Suprapubic skin (tissue), 4 donors: ENCODE measurements around the gene NINL. TPM values are rescaled to one million over a fixed set of nuclear protein-coding genes. Genes with fewer than 3 reads are reported as not detected.

Experiments used
- DNase-seq, 2 donors: peaks; one replicate each; pipeline ENCODE4 v3.0.0-alpha.2; 2019; ENCODE audit warnings: low spot score in 2 of 2
- H3K27ac ChIP-seq: fragments of 200-600 bp; sonication (generic); one replicate; pipeline ENCODE4 v1.5.1; 2019
- H3K27me3 ChIP-seq: fragments of 200-600 bp; sonication (generic); one replicate; pipeline ENCODE4 v1.5.1; 2019
- H3K36me3 ChIP-seq: fragments of 200-600 bp; sonication (generic); one replicate; pipeline ENCODE4 v1.5.1; 2019
- H3K4me1 ChIP-seq: fragments of 200-600 bp; sonication (generic); one replicate; pipeline ENCODE4 v1.5.1; 2019
- H3K4me3 ChIP-seq: fragments of 200-600 bp; sonication (generic); one replicate; pipeline ENCODE4 v1.5.1; 2019; ENCODE audit warnings: mild to moderate bottlenecking
- H3K9me3 ChIP-seq: fragments of 200-600 bp; sonication (generic); one replicate; pipeline ENCODE4 v1.5.1; 2019
- CTCF ChIP-seq, 2 donors: fragments of 200-600 bp in 1 of 2; fragments of 450-650 bp in 1 of 2; sonication (generic) in 1 of 2; IDR thresholded peaks; one replicate each; pipeline ENCODE4 v1.5.1; 2016 to 2019; ENCODE audit warnings: antibody characterized with exemption in 2 of 2, mild to moderate bottlenecking in 1 of 2, moderate library complexity in 1 of 2
- EP300 ChIP-seq: sonication (generic); formaldehyde crosslinking; IDR thresholded peaks from one replicate; pipeline ENCODE4 v1.6.1; 2017; ENCODE audit warnings: antibody characterized with exemption
- POLR2A ChIP-seq, 2 donors: fragments of 450-650 bp; IDR thresholded peaks; one replicate each; pipeline ENCODE4 v1.6.1; 2017; ENCODE audit warnings: antibody characterized with exemption in 2 of 2, mild to moderate bottlenecking in 2 of 2, moderate library complexity in 2 of 2
- POLR2AphosphoS5 ChIP-seq, 3 donors: sonication (generic); formaldehyde crosslinking; IDR thresholded peaks; one replicate each; pipeline ENCODE4 v1.6.1; 2017; ENCODE audit warnings: antibody characterized with exemption in 3 of 3
- WGBS: methylation state at CpG from one replicate; pipeline ENCODE4 v1.1.5; 2018; 5-methylcytosine and 5-hydroxymethylcytosine counted together
- total RNA-seq, 4 donors: library from RNA; depleted of rRNA; stranded (reverse); fragments of >200 nt; gene quantifications; one replicate each; pipeline ENCODE4 v1.1.0, GENCODE V29; 2016

NINL gene
- total RNA-seq, 4 donors from 2014 or later: 2.0 to 6.9 (median 2.6) TPM

- Histone ChIP-seq H3K27ac (peak overlapping the region; percentile 91), H3K4me1 (peaks cover 24% of the 10 kb centered on the region), H3K36me3 (no peaks in the 10 kb centered on the region), H3K4me3 (peak overlapping the region; percentile 82), H3K9me3 (no peaks in the 10 kb centered on the region), H3K27me3 (no peaks in the 10 kb centered on the region)
- no peak for DNase-seq
- TF ChIP-seq POLR2AphosphoS5 (IDR thresholded peaks at IDR 0.05) (no peak), POLR2A (IDR thresholded peaks at IDR 0.05) (no peak), EP300 (no peak), CTCF (IDR thresholded peaks at IDR 0.05) (no peak)
- 38% methylated on average over 17 of the region's 17 CpGs for WGBS
Observed at GRCh38 chr20:25624500-25624939, 39.2 kb upstream of the NINL start.

GRCh38 chr20:25623736-25624499 lies 38.6 kb upstream of the NINL start, which contains the start of gene NANP:
Gene NANP, minus strand, starts transcription at chr20:25624014. Its CDS starts 66 bp downstream, at chr20:25623948.
- WGBS: 0% methylated on average over 28 of the region's 81 CpGs
- H3K4me1 ChIP-seq: peaks cover 25% of the 10 kb centered on the region

GRCh38 chr20:25623225-25623735 lies 37.9 kb upstream of the NINL start:
- no peaks in the 10 kb centered on the region for H3K27me3 ChIP-seq
- H3K9me3 ChIP-seq: no peaks in the 10 kb centered on the region
- H3K36me3 ChIP-seq: no peaks in the 10 kb centered on the region
- peak overlapping the region; percentile 91 for H3K27ac ChIP-seq
- TF ChIP-seq POLR2A (IDR thresholded peaks at IDR 0.05) (no peak), POLR2AphosphoS5 (IDR thresholded peaks at IDR 0.05) (no peak), EP300 (no peak), CTCF (IDR thresholded peaks at IDR 0.05) (no peak)
- peak overlapping the region; percentile 82 for H3K4me3 ChIP-seq
- H3K4me1 ChIP-seq: peaks cover 25% of the 10 kb centered on the region
- peak; percentile 69 to 78 for DNase-seq
- WGBS: 0% methylated on average over 6 of the region's 45 CpGs

More at GRCh38 chr20:25623736-25624499, 38.6 kb upstream of the NINL start, which contains the start of gene NANP:
- TF ChIP-seq POLR2A (IDR thresholded peaks at IDR 0.05) (peak in 1 of 2 donors; percentile 44), POLR2AphosphoS5 (IDR thresholded peaks at IDR 0.05) (no peak)
- no peaks in the 10 kb centered on the region for H3K36me3 ChIP-seq
- DNase-seq: peak; percentile 96 to 97
- H3K9me3 ChIP-seq: no peaks in the 10 kb centered on the region
- no peaks in the 10 kb centered on the region for H3K27me3 ChIP-seq
- peak within 1 kb of the TSS; percentile 82 for H3K4me3 ChIP-seq
- H3K27ac ChIP-seq: peak within 1 kb of the TSS; percentile 91

GRCh38 chr20:25622450-25623224 lies 37.3 kb upstream of the NINL start:
- Histone ChIP-seq H3K4me1 (peaks cover 25% of the 10 kb centered on the region), H3K9me3 (no peaks in the 10 kb centered on the region), H3K36me3 (no peaks in the 10 kb centered on the region), H3K4me3 (peak overlapping the region; percentile 82), H3K27me3 (no peaks in the 10 kb centered on the region), H3K27ac (peak overlapping the region; percentile 91)
- WGBS: 28% methylated on average over 16 of the region's 17 CpGs
- no peak for DNase-seq
- TF ChIP-seq EP300: no peak
- no peak for TF ChIP-seq CTCF (IDR thresholded peaks at IDR 0.05)
- TF ChIP-seq POLR2AphosphoS5 (IDR thresholded peaks at IDR 0.05): no peak
- no peak for TF ChIP-seq POLR2A (IDR thresholded peaks at IDR 0.05)

- DNase-seq: no peak
- Histone ChIP-seq H3K4me3 (no peak overlapping the region), H3K36me3 (no peaks in the 10 kb centered on the region), H3K4me1 (peaks cover 25% of the 10 kb centered on the region), H3K27ac (no peak overlapping the region), H3K9me3 (no peaks in the 10 kb centered on the region), H3K27me3 (no peaks in the 10 kb centered on the region)
- 78% methylated on average over 6 of the region's 6 CpGs for WGBS
- TF ChIP-seq POLR2A (IDR thresholded peaks at IDR 0.05) (no peak), POLR2AphosphoS5 (IDR thresholded peaks at IDR 0.05) (no peak), CTCF (IDR thresholded peaks at IDR 0.05) (no peak)
Observed at GRCh38 chr20:25622049-25622448, 36.7 kb upstream of the NINL start.
